AG09309 (cell line): ENCODE results near the gene LYAR.

Source experiments
- DNase-seq: peaks from one replicate; pipeline ENCODE4 v3.0.0-alpha.2; 2010; ENCODE audit warnings: low read depth
- H3K4me3 ChIP-seq: 2 replicates; pipeline ENCODE4 v1.5.1; 2011; ENCODE audit warnings: mild to moderate bottlenecking, low read depth, low read length, moderate library complexity; ENCODE audit not compliant: control insufficient read depth
- CTCF ChIP-seq: IDR thresholded peaks from 2 replicates; pipeline ENCODE4 v1.5.1; 2011; ENCODE audit warnings: mild to moderate bottlenecking, low read depth, low read length, inconsistent platforms; ENCODE audit not compliant: insufficient read depth, control insufficient read depth; ENCODE audit errors: missing control alignments

The LYAR gene

GRCh38 chr4:4332529-4332928 is 42.6 kb upstream of the LYAR start:
- TF ChIP-seq CTCF: no peak
- H3K4me3 ChIP-seq: no peak overlapping the region
- DNase-seq: no peak

- TF ChIP-seq CTCF: no peak
- no peak overlapping the region for H3K4me3 ChIP-seq
- DNase-seq: no peak
These were observed 40.8 kb upstream of the LYAR start for GRCh38 chr4:4330794-4331193.

- no peak for DNase-seq
- H3K4me3 ChIP-seq: no peak overlapping the region
- TF ChIP-seq CTCF: no peak
These were observed 39.5 kb upstream of the LYAR start for GRCh38 chr4:4329496-4329895.

- no peak for DNase-seq
- TF ChIP-seq CTCF: no peak
- no peak overlapping the region for H3K4me3 ChIP-seq
These were observed 38.9 kb upstream of the LYAR start for GRCh38 chr4:4328840-4329239.

- DNase-seq: no peak
- TF ChIP-seq CTCF: no peak
- H3K4me3 ChIP-seq: no peak overlapping the region
These were observed 38.3 kb upstream of the LYAR start for GRCh38 chr4:4328206-4328605.

GRCh38 chr4:4327652-4328121 is 37.7 kb upstream of the LYAR start:
- DNase-seq: no peak
- TF ChIP-seq CTCF: peak; percentile 34
- no peak overlapping the region for H3K4me3 ChIP-seq

GRCh38 chr4:4326166-4326565 is 36.2 kb upstream of the LYAR start:
- no peak for TF ChIP-seq CTCF
- no peak overlapping the region for H3K4me3 ChIP-seq
- DNase-seq: no peak
